HG03066 (cell line): ENCODE results near the gene NDUFAF5.
A peak's percentile ranks its signal among the peaks of the same experiment; 100 is the strongest.
"Not testable (repeated sequence)": the region's sequence is repeated elsewhere in the genome, so short reads cannot be mapped to it uniquely, and the experiment has no call there.

Experiments
- ATAC-seq: cut with Tn5 transposase; IDR thresholded peaks from one replicate; pipeline ENCODE4 v1.9.1; 2021; ENCODE audit warnings: low read depth; ENCODE audit not compliant: unreplicated experiment

Gene NDUFAF5, protein sequence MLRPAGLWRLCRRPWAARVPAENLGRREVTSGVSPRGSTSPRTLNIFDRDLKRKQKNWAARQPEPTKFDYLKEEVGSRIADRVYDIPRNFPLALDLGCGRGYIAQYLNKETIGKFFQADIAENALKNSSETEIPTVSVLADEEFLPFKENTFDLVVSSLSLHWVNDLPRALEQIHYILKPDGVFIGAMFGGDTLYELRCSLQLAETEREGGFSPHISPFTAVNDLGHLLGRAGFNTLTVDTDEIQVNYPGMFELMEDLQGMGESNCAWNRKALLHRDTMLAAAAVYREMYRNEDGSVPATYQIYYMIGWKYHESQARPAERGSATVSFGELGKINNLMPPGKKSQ

DNA sequence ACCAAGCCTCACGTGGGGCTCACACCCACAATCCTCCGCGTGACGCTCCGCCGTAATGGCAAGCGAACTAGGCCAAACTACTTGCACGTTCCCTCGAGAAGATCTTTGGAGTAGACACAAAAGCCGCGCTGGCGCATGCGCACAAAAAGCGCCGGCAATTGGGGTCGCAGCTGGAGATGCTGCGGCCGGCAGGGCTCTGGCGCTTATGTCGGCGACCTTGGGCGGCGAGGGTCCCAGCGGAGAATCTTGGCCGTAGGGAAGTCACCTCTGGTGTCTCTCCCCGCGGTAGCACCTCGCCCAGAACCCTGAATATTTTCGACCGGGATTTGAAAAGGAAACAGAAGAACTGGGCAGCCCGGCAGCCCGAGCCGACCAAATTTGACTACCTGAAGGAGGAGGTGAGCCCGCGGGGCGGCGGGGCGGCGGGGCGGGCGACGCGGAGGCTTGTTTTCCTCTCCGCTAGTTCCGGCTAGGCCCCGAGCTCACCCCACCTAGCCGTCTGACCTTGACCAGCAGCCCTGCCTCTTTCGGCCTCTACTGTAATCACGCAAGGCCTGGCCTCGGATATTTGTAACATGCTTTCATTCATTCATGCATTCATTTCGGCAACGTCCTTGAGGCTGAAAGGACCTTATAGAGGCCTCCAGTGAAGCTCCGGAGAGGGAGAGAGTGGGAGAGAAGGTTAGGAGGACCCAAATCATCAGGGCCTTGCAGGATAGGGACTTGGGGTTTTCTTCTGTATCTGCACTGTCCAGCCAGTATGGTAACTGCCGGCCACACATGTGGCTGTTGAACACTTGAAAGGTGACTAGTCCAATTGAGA is at the start of gene NDUFAF5, which contains the start of gene ESF1:
TSS of gene NDUFAF5 (plus strand) at position 136 of the 823 bp plus-strand sequence. CDS start at position 177, 41 bp downstream.
TSS of gene ESF1 (minus strand) at position 27 of the 823 bp plus-strand sequence. CDS start 1,779 bp downstream, outside the sequence.
- peak; percentile 94 for ATAC-seq

DNA sequence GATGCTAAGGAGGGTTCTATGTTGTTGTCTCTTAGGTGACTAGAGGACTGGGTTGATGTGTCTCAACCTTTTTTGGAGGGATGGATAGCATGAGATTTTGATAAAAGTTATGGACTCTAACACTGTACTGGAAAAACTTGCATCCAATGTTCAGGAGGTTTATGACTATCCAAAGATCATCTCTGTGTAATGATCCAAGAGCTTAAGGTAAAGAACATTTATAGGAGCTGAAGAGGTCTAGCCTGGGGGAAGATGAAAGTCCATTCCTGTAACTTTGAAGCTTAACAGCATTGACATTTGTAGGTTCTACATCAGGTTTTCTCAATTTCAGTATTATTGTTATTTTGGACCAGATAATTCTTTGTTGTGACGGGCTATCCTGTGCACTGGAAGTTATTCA is 49.0 kb upstream of the NDUFAF5 start:
- no peak for ATAC-seq

DNA sequence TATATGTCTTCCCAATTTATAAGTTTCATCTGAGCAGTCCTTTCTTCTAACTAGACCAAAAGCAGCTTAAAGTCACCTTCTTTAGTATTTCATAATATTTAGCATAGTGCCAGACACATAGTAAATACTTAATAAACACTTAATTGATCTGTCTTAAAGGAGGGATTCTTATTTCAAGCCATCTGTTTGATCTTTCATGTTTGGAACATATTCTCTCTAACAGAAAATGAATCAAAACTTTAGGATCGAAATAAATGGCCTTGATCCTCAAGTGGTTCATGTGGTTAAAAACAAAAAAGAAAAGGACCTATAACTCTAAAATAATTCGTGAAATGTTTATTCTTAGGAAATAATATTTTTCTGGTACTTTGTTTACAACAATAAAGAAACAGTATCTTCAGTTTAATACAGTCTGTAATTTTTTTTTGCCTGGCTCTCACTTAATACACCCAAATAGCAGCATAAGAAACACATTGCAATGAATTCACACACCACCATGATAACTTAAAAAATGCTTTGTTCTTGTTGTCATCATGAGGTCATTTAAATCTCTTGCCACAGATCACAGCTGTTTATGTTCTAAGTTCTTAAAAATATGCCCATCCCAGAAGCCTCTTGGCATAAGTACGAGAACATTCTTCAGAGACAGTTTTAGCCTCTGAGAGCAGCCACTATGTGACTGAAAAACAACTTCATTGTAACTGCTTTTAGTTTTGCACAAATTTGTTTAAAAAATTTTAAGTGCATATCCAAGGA is 48.2 kb upstream of the NDUFAF5 start:
- no peak for ATAC-seq

DNA sequence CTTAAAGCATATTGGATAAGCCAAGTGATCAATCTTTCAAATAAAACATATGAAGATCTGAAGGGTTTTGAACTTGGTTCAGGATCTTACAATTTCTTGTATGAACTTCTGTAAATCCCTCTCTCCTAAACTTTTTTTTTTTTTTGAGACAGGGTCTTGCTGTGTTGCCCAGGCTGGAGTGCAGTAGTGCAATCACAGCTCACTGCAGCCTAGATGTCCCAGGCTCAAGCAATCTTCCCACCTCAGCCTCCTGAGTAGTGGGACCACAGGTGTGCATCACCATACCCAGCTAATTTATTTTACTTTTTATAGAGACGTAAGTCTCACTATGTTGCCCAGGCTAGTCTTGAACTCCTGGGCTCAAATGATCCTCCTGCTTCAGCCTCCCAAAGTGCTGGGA is 46.6 kb upstream of the NDUFAF5 start:
- ATAC-seq = not testable (repeated sequence)

DNA sequence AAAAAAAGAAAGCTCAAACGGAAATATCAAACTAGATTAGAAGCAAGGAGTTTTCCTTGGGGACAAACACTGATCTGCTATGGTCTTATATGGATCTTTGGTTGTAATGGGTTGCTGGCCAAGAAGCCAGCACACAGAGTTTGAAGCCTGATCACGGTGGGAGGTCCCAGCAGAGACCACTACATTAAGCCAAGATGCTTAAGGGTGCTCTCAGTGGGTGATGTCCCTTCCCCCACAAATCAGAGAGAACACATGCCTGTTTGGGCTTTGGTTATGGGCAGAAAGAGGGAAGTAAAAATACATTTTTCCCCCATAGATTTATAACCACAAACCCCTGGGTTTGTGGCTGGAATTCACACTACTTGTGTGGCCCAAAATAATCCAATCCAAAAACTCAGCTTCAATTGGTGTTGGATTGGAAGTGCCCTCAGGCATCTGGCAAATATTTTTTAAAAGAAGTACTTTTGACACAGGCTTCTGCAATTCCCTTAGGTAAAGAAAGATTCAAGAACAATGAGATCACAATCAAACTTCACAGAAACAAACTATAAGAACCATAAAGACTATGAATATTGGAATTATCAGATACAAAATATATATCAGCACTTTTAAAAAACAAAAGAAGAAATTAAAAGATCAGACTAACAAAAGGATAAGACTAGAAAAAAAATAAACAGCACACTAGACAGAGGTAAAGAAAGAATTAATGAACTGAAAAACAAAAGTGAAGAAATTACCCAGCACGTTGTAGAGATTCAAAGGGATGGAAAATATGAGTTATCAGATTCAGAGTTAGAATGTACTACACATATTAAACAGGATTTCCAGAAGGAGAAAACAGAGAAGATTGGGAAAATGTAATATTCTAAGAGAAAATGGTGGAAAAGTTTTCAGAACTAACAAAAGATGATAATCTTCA is 44.8 kb upstream of the NDUFAF5 start:
- no peak for ATAC-seq

DNA sequence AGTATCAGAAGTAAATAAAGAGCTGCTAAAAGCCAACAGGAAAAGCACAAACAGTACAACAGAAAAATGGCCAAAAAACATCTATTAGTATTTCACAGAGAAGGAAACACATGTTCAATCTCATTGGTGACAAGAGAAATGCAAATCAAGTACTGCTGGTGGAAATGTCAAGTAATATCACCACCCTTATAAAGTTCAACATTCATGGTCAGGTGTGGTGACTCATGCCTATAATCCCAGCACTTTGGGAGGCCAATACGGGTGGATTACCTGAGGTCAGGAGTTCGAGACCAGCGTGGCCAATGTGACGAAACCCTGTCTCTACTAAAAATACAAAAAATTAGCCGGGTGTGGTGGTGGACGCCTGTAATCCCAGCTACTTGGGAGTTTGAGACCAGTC is 42.9 kb upstream of the NDUFAF5 start:
- ATAC-seq = no peak

DNA sequence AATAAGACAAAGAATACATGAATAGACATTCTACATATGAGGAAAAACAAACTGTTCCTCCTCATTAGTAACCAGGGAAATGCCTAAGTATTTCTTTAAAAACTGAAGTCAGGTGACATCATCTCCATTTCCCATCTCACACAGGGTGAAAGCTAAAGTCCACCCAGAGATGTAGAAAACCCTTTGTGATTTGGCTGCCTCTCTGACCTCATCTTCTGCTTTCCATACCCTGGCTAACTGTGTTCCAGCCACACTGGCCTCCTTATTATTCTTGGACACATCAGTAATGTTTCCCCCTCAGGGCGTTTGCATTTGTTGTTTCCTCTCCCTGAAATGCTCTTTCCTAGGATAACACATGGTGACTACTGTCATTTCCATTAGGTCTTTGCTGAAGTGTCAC is 40.5 kb upstream of the NDUFAF5 start:
- ATAC-seq = no peak

DNA sequence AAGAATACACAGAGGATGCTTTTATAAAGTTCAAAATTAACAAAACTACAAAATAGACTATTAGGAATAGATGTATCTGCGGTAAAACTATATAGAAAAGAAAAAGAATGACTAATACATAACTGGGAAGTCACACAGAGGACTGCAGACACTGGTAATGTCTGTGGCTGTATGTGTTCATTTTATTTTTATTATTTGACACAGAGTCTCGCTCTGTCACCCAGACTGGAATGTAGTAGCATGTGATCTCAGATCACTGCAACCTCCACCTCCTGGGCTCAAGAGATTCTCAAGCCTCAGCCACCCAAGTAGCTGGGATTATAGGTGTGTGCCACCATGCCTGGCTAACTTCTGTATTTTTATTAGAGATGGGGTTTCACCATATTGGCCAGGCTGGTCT is 39.0 kb upstream of the NDUFAF5 start:
- ATAC-seq = no peak

DNA sequence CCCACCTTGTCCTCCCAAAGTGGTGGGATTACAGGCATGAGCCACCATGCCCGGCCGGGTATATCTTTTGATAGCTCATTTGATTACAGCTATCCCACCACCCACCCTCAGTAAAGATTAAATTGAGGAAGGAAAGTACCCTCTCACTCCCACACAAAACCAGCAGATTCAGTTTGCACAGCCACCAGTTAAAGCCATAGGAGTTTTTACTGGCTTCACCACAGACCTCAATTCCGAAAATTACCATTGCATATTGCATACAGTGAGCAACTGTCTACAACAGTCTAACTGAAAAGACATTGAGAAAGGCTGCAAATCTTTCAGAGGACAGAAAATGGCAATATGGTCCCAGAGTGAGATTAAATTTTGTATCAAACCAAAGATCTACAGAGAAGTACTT is 35.0 kb upstream of the NDUFAF5 start:
- ATAC-seq = no peak

DNA sequence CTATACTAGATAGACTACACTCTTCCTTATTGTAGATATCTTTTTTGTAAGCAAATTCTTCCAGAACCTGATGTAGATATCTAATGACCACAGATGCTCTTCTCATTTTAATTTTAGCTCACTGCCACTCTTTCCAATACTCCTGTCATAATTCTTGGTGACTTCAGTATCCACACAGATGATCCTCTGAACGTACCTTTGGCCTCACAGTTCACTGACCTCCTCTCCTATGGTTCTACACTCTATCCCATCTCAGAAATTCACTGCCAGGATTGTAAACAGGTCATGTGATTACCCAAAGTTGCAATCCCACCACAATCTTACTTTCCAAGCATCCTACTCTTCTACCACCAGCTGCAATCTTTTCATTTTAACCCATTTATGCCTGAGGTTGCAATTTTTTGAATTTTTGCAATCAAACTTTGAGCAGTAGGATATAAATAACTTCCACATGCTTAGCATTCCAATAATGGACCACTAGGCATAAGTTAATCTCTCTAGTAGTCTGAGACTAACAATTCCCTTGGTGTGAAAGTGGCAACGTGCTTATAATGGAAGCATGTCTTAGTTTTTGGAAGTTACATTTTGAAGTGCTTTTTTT is 31.3 kb upstream of the NDUFAF5 start:
- ATAC-seq = no peak

DNA sequence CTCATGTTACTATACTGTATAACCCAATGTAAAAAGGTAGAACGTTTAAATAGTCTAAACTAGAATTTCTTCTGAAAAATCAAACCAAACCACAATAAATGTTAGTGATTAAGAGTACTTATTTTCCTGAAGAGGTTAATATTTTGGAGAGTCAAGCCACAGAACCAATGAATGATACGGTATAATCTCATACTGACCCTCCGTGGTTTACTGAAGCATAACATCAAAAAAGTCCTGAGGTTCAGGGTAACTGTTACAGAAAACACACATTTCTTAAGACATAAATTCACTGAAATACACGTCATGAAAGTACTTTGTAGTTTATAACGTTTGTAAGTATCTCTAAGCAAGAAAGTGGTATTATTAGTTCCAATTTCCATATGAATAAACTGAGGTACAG is 29.0 kb upstream of the NDUFAF5 start:
- no peak for ATAC-seq

DNA sequence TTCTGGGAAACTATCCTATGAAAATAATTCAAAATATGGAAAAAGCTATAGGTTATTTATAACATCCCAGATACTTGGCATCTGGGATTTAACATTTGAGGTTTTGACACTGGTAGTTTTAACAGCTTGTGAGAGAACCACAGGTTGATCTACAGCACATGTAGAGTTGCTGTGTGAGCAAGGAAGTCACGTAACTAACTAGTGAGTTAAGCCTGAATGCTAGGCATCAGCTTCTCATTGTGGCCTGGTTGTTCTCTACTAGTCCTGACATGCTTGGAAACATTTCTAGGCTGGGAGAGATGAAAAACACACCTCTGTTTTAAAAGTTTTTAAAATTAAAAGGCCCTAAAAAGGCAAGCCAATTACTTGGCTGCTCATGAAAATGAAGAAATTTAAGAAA is 28.3 kb upstream of the NDUFAF5 start:
- ATAC-seq = no peak

DNA sequence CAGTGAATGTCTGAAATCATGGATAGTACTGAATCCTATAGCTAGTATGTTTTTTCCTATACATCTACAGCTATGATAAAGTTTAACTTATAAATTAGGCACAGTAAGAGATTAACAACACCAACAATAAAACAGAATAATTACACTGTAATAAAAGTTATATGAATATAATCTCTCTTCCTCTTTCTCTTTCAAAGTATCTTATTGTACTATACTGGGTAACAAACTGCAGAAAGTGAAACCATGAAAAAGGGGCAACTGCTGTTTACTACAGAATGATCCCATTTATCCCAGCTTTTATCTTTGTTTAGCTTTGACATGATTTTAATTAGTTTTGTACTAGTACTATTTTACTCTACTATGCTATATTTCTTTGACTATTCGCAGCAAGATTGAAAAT is 25.9 kb upstream of the NDUFAF5 start:
- ATAC-seq = no peak

DNA sequence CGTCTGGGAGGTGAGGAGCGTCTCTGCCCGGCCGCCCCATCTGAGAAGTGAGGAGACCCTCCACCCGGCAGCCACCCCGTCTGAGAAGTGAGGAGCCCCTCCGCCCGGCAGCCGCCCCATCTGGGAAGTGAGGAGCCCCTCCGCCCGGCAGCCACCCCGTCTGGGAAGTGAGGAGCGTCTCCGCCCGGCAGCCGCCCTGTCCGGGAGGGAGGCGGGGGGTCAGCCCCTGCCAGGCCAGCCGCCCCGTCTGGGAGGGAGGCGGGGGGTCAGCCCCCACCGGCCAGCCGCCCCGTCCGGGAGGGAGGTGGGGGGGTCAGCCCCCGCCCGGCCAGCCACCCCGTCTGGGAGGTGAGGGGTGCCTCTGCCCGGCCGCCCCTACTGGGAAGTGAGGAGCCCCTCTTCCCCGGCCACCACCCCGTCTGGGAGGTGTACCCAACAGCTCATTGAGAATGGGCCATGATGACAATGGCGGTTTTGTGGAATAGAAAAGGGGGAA is 24.3 kb upstream of the NDUFAF5 start:
- ATAC-seq = not testable (repeated sequence)

DNA sequence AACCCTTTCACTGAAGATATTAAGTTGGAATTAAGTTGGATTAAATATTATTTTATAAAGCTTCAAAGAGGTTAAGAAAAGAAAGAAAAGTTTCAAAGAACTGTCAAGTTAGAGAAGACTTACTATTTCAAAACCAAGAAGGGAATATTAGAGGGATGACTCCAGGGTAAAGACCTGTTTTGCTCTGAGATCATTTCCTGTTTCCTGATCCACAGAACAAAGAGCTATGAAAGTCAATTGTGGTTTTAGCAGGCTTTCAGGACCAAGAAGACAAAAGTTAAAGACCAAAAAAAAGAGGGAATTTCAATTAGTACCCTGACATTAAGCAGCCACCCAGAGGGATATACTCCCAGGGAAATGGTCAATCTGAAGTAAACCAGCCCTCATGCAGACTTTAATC is 19.5 kb upstream of the NDUFAF5 start:
- no peak for ATAC-seq

DNA sequence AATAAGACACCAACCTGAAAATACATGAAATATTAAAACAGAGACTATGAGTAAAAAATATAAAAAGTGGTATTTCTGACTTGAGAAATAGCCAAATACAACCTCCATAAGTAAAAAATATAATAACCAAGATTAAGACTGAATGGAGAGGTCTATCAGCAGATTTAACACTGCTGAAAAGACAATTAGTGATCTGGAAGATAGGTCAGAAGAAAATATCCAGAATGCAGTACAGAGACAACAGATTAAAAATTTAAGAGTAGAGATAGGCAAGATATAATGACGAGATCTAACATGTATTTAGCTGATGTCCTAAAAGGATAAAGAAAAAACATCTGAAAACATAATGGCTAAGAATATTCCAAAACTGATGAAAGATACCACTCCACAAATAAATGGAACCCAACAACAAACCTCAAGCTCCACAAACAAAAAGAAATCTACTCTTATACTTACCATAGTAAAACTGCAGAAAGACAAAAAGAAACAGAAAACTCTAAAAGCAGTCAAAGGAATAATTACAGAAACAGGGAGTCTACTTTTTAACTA is 18.9 kb upstream of the NDUFAF5 start:
- ATAC-seq = no peak

DNA sequence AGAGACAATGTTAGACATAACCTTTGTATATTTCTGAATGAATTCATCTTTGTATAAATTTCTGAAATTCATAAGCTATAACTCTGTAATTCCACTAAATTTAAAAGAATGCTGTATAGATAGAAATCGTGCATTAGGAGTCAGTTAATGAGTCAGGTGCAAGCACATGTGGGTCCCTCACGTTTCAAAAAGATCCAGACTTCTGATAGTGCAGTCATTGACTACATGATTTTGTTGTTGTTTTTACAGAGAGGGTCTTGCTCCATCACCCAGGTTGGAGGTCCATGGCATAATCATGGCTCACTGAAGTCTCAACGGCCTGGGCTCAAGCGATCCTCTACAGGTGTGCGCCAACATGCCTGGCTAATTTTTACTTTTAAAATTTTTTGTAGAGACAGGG is 14.7 kb upstream of the NDUFAF5 start:
- no peak for ATAC-seq

DNA sequence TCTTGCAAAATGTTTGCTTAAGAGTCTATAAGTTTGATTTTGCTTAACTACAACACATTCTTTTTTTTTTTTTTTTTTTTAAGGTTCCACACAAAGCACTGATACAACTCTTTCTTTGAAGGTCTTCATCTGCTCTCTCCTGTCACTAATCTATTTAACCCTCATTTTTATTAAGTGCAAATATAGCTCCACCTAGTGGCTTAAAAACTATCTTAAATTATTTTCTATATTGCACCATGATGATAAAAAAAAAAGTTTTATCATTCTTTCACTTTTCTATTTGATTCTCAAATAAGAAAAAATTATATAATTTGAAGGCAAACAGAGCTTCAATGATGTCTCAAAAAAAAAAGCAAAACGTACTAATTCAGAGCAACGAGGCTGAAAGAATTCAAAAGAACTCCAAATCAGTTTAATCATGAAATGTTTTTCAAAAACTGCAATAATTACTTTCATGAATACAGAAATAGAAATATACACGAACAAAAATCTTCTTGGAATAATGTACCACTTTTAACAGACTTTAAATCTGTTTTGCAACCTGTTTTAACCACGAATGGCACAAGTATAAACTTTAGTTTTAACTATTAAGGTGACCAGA is 12.9 kb upstream of the NDUFAF5 start:
- ATAC-seq = no peak

DNA sequence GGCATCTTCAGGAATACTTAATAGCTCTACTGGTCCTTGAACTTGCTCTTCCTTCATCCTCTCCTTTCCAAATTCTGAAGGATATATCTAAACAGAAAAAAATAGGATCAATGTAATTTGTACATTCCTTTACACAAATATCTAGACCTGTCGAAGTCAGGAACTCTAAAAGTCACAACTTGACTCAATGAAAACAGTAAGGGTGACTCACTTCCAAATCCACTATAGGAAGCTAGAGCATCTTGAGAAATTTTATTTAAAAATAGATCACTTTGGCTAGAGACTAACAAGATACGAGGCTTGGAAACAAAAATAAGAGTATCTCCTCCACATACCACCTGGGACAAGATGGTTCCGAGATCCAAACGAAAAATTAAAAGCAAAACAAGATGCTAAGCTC is 12.3 kb upstream of the NDUFAF5 start:
- ATAC-seq = no peak
